Memory B cell (primary cell): Measurements from ENCODE around the gene IQCE.
A peak's percentile ranks its signal among the peaks of the same experiment; 100 is the strongest.

Experiments
- ATAC-seq: fragments of 150-1000 bp; cut with Tn5 transposase; 2 replicates; pipeline ENCODE4 v1.10.0; 2021; ENCODE audit warnings: low read depth, mild to moderate bottlenecking, moderate library complexity
- DNase-seq, 2 donors: peaks; one replicate each; pipeline ENCODE4 v3.0.0; 2022; ENCODE audit warnings: low spot score in 2 of 2
- H3K27ac Mint-ChIP-seq: one replicate; pipeline ENCODE4 v1.8.0; 2022; ENCODE audit warnings: mild to moderate bottlenecking, moderate library complexity, mixed read lengths
- H3K27me3 Mint-ChIP-seq: one replicate; pipeline ENCODE4 v1.8.0; 2022; ENCODE audit warnings: mixed read lengths
- H3K36me3 Mint-ChIP-seq: one replicate; pipeline ENCODE4 v1.8.0; 2022; ENCODE audit warnings: mild to moderate bottlenecking, mixed read lengths
- H3K4me1 Mint-ChIP-seq: one replicate; pipeline ENCODE4 v1.8.0; 2022; ENCODE audit warnings: mixed read lengths
- H3K4me3 Mint-ChIP-seq: one replicate; pipeline ENCODE4 v1.8.0; 2022; ENCODE audit warnings: mild to moderate bottlenecking, moderate library complexity, mixed read lengths
- H3K9me3 Mint-ChIP-seq: one replicate; pipeline ENCODE4 v1.8.0; 2022; ENCODE audit warnings: mixed read lengths

Gene IQCE

GRCh38 chr7:2566890-2567678 is 8.3 kb downstream of the IQCE start:
- Mint-ChIP-seq H3K36me3 (no peaks in the 10 kb centered on the region), H3K27ac (no peak overlapping the region), H3K4me1 (peaks cover 8% of the 10 kb centered on the region), H3K4me3 (peak overlapping the region; percentile 71), H3K9me3 (no peaks in the 10 kb centered on the region), H3K27me3 (no peaks in the 10 kb centered on the region)
- peak; percentile 89 for ATAC-seq
- DNase-seq = peak in 1 of 2 donors; percentile 34

- peak in 1 of 2 donors; percentile 22 for DNase-seq
- peak overlapping the region; percentile 47 for H3K4me3 Mint-ChIP-seq
- peaks cover 8% of the 10 kb centered on the region for H3K4me1 Mint-ChIP-seq
- H3K36me3 Mint-ChIP-seq = no peaks in the 10 kb centered on the region
- no peak overlapping the region for H3K27ac Mint-ChIP-seq
- ATAC-seq = peak; percentile 60
- H3K9me3 Mint-ChIP-seq = no peaks in the 10 kb centered on the region
- no peaks in the 10 kb centered on the region for H3K27me3 Mint-ChIP-seq
These were observed 9.0 kb downstream of the IQCE start for GRCh38 chr7:2567679-2568278.

DNA sequence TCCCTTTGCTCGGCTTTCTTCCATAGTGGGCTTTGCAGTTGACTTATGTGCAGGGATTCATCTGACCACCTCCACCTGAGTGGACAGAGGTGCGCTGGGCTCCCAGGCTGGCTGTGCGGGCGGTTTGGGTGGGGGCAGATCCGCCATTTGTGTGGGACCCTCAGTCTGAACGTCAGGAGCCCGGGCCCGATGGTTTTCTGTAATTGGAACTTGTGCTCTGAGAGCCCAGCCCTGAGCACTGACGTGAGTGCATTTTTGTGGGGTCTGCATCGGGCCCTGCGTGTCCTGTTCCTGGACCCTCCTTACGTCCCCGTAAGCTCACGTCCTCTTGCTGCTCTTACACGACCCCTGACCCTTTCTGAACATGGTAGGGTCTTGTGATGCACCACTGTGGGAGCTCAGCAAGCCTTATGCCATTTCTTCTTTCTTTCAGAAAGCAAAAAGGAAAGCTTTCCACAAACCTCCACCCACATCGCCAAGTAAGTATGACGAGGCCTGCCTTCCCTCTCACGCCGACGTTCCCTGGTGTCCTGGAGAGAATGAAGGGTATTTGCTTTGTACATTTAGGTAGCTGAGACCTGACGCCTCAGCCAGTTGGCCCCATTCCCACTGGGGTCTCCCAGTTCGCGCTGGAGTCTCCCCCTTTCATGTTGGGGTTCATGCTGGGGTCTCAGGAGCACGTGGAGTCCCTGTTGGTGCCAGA is 9.9 kb downstream of the IQCE start:
- no peak overlapping the region for H3K27ac Mint-ChIP-seq
- H3K27me3 Mint-ChIP-seq = no peaks in the 10 kb centered on the region
- H3K4me3 Mint-ChIP-seq = no peak overlapping the region
- no peak for DNase-seq
- ATAC-seq = no peak
- H3K9me3 Mint-ChIP-seq = no peaks in the 10 kb centered on the region
- peaks cover 4% of the 10 kb centered on the region for H3K36me3 Mint-ChIP-seq
- peaks cover 8% of the 10 kb centered on the region for H3K4me1 Mint-ChIP-seq

DNA sequence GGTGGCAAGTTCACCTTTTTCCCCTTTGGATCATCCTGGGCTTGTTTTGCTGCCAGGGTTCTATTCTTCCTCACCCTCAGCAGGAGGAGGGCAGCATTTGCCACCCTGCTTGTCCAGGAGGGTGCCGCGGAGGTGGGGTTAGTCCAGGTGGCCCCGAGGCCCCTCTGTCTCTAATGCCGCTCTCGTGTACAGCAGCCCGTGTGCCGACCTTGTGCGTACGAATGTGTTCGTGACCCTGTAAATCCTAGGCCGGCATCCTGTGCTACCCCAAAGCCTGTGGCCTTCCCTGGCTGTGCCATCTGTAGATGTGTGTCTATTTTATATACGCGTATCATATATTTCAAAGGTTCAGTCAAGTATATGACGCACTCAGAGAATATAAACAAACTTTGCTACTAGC is 10.6 kb downstream of the IQCE start:
- Mint-ChIP-seq H3K4me1 (peaks cover 10% of the 10 kb centered on the region), H3K36me3 (peaks cover 4% of the 10 kb centered on the region)
- ATAC-seq = no peak

DNA sequence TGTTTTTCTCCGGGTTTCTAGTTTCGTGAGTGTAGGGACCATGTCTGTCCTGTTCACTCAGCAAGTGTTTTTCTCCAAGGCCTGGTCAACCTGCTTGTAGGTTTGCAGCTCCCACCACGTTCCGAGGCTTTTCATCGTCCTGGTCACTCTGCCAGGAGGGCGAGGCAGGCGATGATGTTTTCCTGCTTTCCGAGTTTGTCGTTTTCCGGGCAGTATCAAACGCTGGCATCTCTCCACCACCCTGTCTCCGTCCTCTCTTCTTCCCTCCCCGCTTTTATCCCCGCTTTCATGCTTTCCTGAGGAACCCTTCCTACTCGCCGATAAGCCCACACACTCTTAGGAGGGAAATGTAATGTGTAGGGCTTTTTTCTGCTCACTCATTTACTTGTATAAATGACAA is 11.2 kb downstream of the IQCE start:
- ATAC-seq = no peak
- DNase-seq = no peak
- Mint-ChIP-seq H3K27ac (no peak overlapping the region), H3K4me3 (no peak overlapping the region), H3K36me3 (peaks cover 4% of the 10 kb centered on the region), H3K4me1 (peaks cover 6% of the 10 kb centered on the region), H3K9me3 (no peaks in the 10 kb centered on the region), H3K27me3 (no peaks in the 10 kb centered on the region)

More for the DNA sequence above, 10.6 kb downstream of the IQCE start:
- H3K27me3 Mint-ChIP-seq = no peaks in the 10 kb centered on the region
- no peak for DNase-seq
- H3K4me3 Mint-ChIP-seq = no peak overlapping the region
- no peaks in the 10 kb centered on the region for H3K9me3 Mint-ChIP-seq
- no peak overlapping the region for H3K27ac Mint-ChIP-seq

DNA sequence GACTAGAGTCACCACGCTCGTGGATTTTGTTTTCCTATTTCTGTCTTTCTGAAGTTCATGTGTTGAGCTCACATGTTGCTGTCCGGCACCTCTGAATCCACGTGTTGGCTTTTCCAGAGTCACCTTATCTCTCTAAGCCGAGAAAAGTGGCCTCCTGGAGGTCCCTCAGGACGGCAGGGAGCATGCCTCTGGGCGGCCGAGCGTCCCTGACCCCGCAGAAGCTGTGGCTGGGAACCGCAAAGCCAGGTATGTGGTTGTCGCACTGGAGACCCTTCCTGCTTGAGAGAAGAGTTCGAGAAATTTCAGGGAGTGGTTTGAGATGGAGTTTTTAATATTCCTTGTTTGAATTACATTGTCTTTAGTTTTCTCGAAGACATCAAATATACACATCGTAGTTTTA is 12.6 kb downstream of the IQCE start:
- Mint-ChIP-seq H3K4me3 (no peak overlapping the region), H3K27me3 (no peaks in the 10 kb centered on the region), H3K27ac (no peak overlapping the region), H3K36me3 (peaks cover 4% of the 10 kb centered on the region), H3K9me3 (no peaks in the 10 kb centered on the region), H3K4me1 (peaks cover 3% of the 10 kb centered on the region)
- ATAC-seq (no peak), DNase-seq (no peak)

DNA sequence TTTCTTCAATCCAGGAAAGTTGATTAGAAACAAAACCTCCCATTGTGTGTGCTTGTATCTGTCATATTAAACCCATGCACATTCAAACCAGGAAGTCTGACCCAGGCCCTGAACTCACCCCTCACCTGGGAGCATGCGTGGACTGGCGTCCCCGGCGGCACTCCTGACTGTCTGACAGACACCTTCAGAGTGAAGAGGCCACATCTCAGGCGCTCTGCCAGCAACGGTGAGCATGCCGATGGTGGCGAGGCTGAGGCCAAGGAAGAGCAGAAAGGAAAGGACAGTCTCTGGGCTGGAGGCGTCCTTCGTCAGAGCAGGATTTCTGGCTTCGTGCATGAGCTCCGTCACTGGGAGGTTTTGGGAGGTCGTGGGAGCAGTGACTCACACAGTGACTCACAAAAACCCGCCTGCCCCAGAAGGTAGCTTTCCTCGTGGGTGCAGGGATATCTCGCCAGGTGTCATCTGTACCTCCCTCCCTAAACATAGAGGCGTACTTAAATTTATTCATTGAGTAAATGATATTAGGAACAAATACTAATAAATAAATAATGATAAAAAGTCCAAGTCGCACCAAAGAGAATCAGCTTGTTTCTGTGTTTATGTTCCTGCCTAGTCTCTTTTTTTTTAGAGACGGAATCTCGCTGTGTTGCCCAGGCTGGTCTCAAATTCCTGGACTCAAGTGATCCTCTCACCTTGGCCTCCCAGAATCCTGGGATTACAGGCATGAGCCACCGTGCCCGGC is 13.5 kb downstream of the IQCE start:
- no peak for DNase-seq
- Mint-ChIP-seq H3K27ac (no peak overlapping the region), H3K27me3 (no peaks in the 10 kb centered on the region), H3K9me3 (no peaks in the 10 kb centered on the region), H3K4me3 (no peak overlapping the region), H3K36me3 (peaks cover 4% of the 10 kb centered on the region), H3K4me1 (peaks cover 3% of the 10 kb centered on the region)
- ATAC-seq = no peak

- Mint-ChIP-seq H3K27ac (no peak overlapping the region), H3K36me3 (peaks cover 4% of the 10 kb centered on the region), H3K4me1 (peaks cover 3% of the 10 kb centered on the region), H3K9me3 (no peaks in the 10 kb centered on the region), H3K27me3 (no peaks in the 10 kb centered on the region), H3K4me3 (no peak overlapping the region)
- DNase-seq = no peak
- ATAC-seq = peak; percentile 49
These were observed 15.0 kb downstream of the IQCE start for GRCh38 chr7:2573761-2574160.

- Mint-ChIP-seq H3K4me1 (peaks cover 3% of the 10 kb centered on the region), H3K4me3 (no peak overlapping the region), H3K9me3 (no peaks in the 10 kb centered on the region), H3K36me3 (peaks cover 4% of the 10 kb centered on the region), H3K27ac (no peak overlapping the region), H3K27me3 (no peaks in the 10 kb centered on the region)
- no peak for DNase-seq
- no peak for ATAC-seq
These were observed 16.4 kb downstream of the IQCE start for GRCh38 chr7:2575046-2575732.

DNA sequence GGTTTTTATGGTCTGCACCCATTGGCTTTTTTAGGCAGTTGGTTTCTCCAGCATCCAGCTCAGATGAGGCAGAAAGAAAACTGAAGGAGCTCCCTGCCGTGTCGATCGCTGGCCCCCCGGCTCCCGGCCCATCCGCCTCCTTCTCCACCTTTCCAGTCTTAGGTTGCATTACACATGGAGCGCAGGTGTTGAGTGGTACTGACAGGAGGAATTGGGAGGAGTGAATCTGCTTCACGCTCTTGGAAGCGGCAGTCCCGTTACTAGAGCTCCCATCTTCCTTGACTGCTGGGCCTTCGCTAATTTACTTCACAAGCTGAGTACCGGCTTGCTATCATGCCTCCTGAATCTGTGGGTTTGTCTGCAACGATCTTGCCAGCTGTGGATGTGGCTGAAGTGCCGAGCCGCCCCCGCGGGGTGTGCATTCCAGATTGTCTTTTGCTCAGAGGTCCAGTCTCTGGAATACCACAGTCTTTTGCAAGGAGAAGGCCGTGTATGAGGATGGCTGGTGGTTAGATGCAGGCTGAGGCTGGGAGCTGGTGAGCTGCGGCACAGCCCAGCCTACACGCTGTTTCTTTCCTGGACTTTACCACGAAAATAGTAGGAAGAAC is 17.1 kb downstream of the IQCE start:
- H3K27ac Mint-ChIP-seq = no peak overlapping the region
- DNase-seq = no peak
- H3K36me3 Mint-ChIP-seq = peaks cover 4% of the 10 kb centered on the region
- H3K4me1 Mint-ChIP-seq = peaks cover 5% of the 10 kb centered on the region
- H3K27me3 Mint-ChIP-seq = no peaks in the 10 kb centered on the region
- no peak for ATAC-seq
- no peaks in the 10 kb centered on the region for H3K9me3 Mint-ChIP-seq
- no peak overlapping the region for H3K4me3 Mint-ChIP-seq

- H3K4me3 Mint-ChIP-seq = no peak overlapping the region
- H3K27me3 Mint-ChIP-seq = no peaks in the 10 kb centered on the region
- peaks cover 5% of the 10 kb centered on the region for H3K4me1 Mint-ChIP-seq
- DNase-seq (no peak), ATAC-seq (no peak)
- H3K36me3 Mint-ChIP-seq = peaks cover 4% of the 10 kb centered on the region
- H3K9me3 Mint-ChIP-seq = no peaks in the 10 kb centered on the region
- no peak overlapping the region for H3K27ac Mint-ChIP-seq
These were observed 18.1 kb downstream of the IQCE start for GRCh38 chr7:2576742-2577491.

DNA sequence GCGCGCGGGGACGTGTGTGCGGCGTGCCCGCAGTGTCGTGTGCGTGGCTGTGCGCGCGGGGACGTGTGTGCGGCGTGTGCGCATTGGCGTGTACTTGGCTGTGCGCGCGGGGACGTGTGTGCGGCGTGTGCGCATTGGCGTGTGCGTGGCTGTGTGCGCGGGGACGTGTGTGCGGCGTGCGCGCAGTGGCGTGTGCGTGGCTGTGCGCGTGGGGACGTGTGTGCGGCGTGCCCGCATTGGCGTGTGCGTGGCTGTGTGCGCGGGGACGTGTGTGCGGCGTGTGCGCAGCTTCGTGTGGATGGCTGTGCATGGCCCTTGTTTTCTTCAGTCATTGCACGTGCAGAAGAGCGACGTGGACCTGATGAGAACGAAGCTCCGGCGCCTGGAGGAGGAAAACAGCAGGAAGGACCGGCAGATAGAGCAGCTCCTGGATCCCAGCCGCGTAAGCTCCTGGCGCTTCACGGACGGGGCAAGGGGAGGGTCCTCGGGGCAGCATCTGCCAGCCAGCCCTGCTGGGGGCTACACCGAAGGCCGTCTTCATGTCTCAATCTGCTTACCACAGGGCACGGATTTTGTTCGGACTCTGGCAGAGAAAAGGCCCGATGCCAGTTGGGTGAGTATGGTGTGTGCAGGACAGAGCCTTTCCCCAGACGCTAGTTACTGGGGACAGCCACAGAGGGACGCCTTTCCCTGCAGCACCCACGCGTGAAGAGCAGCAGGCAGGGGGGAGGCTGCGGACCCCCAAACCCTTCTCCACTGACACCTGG is 19.3 kb downstream of the IQCE start:
- no peak for DNase-seq
- Mint-ChIP-seq H3K9me3 (no peaks in the 10 kb centered on the region), H3K27me3 (no peaks in the 10 kb centered on the region), H3K36me3 (peaks cover 2% of the 10 kb centered on the region), H3K4me3 (no peak overlapping the region), H3K4me1 (peaks cover 5% of the 10 kb centered on the region), H3K27ac (no peak overlapping the region)
- ATAC-seq = no peak
